OCI-LY3 (cell line): ENCODE results near the gene WRNIP1.

Source experiments
- CTCF ChIP-seq: fragments of 200-600, 300-600 bp; sonication (generic); IDR thresholded peaks from 2 replicates; pipeline ENCODE4 v1.5.1; 2014; ENCODE audit warnings: antibody characterized with exemption, low read length, low read depth
- EZH2phosphoT487 ChIP-seq: fragments of 200-600 bp; shearing (Covaris generic); IDR thresholded peaks from 2 replicates; pipeline ENCODE4 v1.6.1; 2018; ENCODE audit warnings: antibody characterized with exemption, mixed run types, low read depth

DNA sequence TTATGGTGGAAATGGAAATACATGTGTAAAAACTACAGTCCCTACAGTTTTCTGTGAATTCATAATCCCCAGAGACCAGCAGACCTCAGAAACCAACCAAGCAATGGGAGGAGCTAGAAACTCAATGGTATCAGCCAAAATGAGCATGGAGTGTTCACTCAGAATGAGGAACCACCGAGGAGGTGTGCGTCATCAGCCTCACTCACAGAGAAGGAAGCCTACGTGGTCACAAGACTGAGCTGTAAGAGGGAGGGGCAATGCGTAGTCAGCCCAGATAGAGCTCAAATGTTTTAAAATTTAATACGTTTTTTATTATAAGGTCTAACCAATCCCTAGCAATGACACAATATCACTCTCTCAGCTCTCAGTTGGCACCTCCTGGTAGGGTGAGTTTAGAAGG is 31.9 kb upstream of the WRNIP1 start:
- TF ChIP-seq CTCF (no peak), EZH2phosphoT487 (no peak)
